Osteoblast (primary cell): Measurements from ENCODE around the gene NRTN. TPM values are rescaled to one million over a fixed set of nuclear protein-coding genes. Genes with fewer than 3 reads are reported as not detected.
A peak's percentile ranks its signal among the peaks of the same experiment; 100 is the strongest.

Experiments
- DNase-seq: peaks from one replicate; pipeline ENCODE4 v3.0.0; 2011; ENCODE audit warnings: low spot score, mixed read lengths; ENCODE audit not compliant: insufficient read length; ENCODE audit errors: missing footprints
- H2AFZ ChIP-seq: 2 replicates; pipeline ENCODE4 v1.6.0; 2011; ENCODE audit warnings: mild to moderate bottlenecking, low read length
- H3K27ac ChIP-seq: 2 replicates; pipeline ENCODE4 v1.5.1; 2011; ENCODE audit warnings: mild to moderate bottlenecking, low read depth, low read length, moderate library complexity
- H3K27me3 ChIP-seq: 2 replicates; pipeline ENCODE4 v1.6.0; 2012; ENCODE audit warnings: mild to moderate bottlenecking, control low read depth, inconsistent platforms, low read length, moderate library complexity; ENCODE audit not compliant: insufficient read depth
- H3K36me3 ChIP-seq: 2 replicates; pipeline ENCODE4 v1.5.1; 2011; ENCODE audit warnings: mild to moderate bottlenecking, low read length, control low read depth, moderate library complexity; ENCODE audit not compliant: insufficient read depth
- H3K4me1 ChIP-seq: 2 replicates; pipeline ENCODE4 v1.5.1; 2011; ENCODE audit warnings: mild to moderate bottlenecking, low read length, control low read depth, moderate library complexity; ENCODE audit not compliant: insufficient read depth
- H3K4me2 ChIP-seq: 2 replicates; pipeline ENCODE4 v1.6.0; 2011; ENCODE audit warnings: mild to moderate bottlenecking, low read length; ENCODE audit not compliant: insufficient read depth
- H3K4me3 ChIP-seq: fragments of 200-600 bp; sonication (generic); 3 replicates; pipeline ENCODE4 v1.5.1; 2012; ENCODE audit warnings: mild to moderate bottlenecking, low read length, inconsistent platforms; ENCODE audit not compliant: insufficient read depth
- H3K79me2 ChIP-seq: 2 replicates; pipeline ENCODE4 v1.6.0; 2012; ENCODE audit warnings: mild to moderate bottlenecking, low read length, control low read depth, inconsistent platforms; ENCODE audit not compliant: insufficient read depth
- H3K9me3 ChIP-seq: 2 replicates; pipeline ENCODE4 v1.5.1; 2011; ENCODE audit warnings: low read depth, low read length, control low read depth
- H4K20me1 ChIP-seq: 2 replicates; pipeline ENCODE4 v1.6.0; 2012; ENCODE audit warnings: mild to moderate bottlenecking, low read length, control low read depth; ENCODE audit not compliant: insufficient read depth
- CTCF ChIP-seq: IDR thresholded peaks from 2 replicates; pipeline ENCODE4 v1.5.1; 2011; ENCODE audit warnings: mild to moderate bottlenecking, low read depth, low read length, moderate library complexity; ENCODE audit errors: extremely low read depth
- total RNA-seq: library from RNA; depleted of rRNA; stranded (reverse); fragments of >200 nt; gene quantifications from 2 replicates; pipeline ENCODE4 v1.2.3, GENCODE V29; 2012

The NRTN gene
- total RNA-seq, 1 donor, result not detected

- peak; percentile 53 for DNase-seq
- Histone ChIP-seq H3K4me2 (no peak within 1 kb of the TSS), H3K27ac (no peak within 1 kb of the TSS), H3K9me3 (no peaks in the 10 kb centered on the region), H4K20me1 (peaks cover under 1% of the 10 kb centered on the region), H2AFZ (no peak within 1 kb of the TSS), H3K27me3 (no peaks in the 10 kb centered on the region), H3K79me2 (peaks cover 1% of the 10 kb centered on the region), H3K36me3 (peaks cover 30% of the 10 kb centered on the region), H3K4me1 (no peaks in the 10 kb centered on the region), H3K4me3 (no peak within 1 kb of the TSS)
- no peak for TF ChIP-seq CTCF
These were observed 20.2 kb upstream of the NRTN start, which contains the start of gene PRR22 for GRCh38 chr19:5784581-5785147. TSS of gene PRR22 (minus strand) at chr19:5784746. CDS start at chr19:5784660, 86 bp downstream.

- Histone ChIP-seq H3K4me2 (no peak overlapping the region), H3K36me3 (peaks cover 36% of the 10 kb centered on the region), H3K79me2 (peaks cover 9% of the 10 kb centered on the region), H4K20me1 (peaks cover 9% of the 10 kb centered on the region), H3K27me3 (no peaks in the 10 kb centered on the region), H3K9me3 (no peaks in the 10 kb centered on the region), H2AFZ (no peak overlapping the region), H3K4me1 (peaks cover 4% of the 10 kb centered on the region), H3K4me3 (no peak overlapping the region), H3K27ac (no peak overlapping the region)
- DNase-seq, result peak; percentile 65
- no peak for TF ChIP-seq CTCF
These were observed 19.4 kb upstream of the NRTN start for GRCh38 chr19:5785423-5785822.

GRCh38 chr19:5786593-5787408, 18.1 kb upstream of the NRTN start:
- DNase-seq, result peak; percentile 81
- no peaks in the 10 kb centered on the region for H3K9me3 ChIP-seq
- H3K4me1 ChIP-seq, result peaks cover 4% of the 10 kb centered on the region
- peaks cover 9% of the 10 kb centered on the region for H4K20me1 ChIP-seq
- no peaks in the 10 kb centered on the region for H3K27me3 ChIP-seq
- H3K79me2 ChIP-seq, result peaks cover 12% of the 10 kb centered on the region
- no peak for TF ChIP-seq CTCF
- H3K4me3 ChIP-seq, result no peak overlapping the region
- H3K27ac ChIP-seq, result no peak overlapping the region
- no peak overlapping the region for H2AFZ ChIP-seq
- H3K4me2 ChIP-seq, result no peak overlapping the region
- peaks cover 36% of the 10 kb centered on the region for H3K36me3 ChIP-seq

GRCh38 chr19:5787409-5788182, 17.3 kb upstream of the NRTN start:
- no peak for TF ChIP-seq CTCF
- Histone ChIP-seq H3K9me3 (no peaks in the 10 kb centered on the region), H4K20me1 (peaks cover 9% of the 10 kb centered on the region), H3K4me1 (peaks cover 4% of the 10 kb centered on the region), H3K4me2 (no peak overlapping the region), H3K27ac (no peak overlapping the region), H3K27me3 (no peaks in the 10 kb centered on the region), H3K79me2 (peaks cover 12% of the 10 kb centered on the region), H2AFZ (no peak overlapping the region), H3K4me3 (no peak overlapping the region), H3K36me3 (peaks cover 36% of the 10 kb centered on the region)
- peak; percentile 55 for DNase-seq
